ENCODE measurements around the gene HCAR2.

GRCh38 chr12:122684297-122684813 is 18.8 kb downstream of the HCAR2 start:
- TF ChIP-seq CTCF (IDR thresholded peaks at IDR 0.05; ENCODE audit: low read length) = no peak
- no peak for TF ChIP-seq EZH2 (IDR thresholded peaks at IDR 0.05; ENCODE audit: borderline replicate concordance, low read length)
